T-helper 2 cell (primary cell): ENCODE data around the gene ANGPTL2.
"Not testable (repeated sequence)": the region's sequence is repeated elsewhere in the genome, so short reads cannot be mapped to it uniquely, and the experiment has no call there.

Experiments used
- DNase-seq, 5 experiments: peaks; one replicate each; pipeline versions ENCODE4 v3.0.0 to v3.0.0-alpha.2; 2012 to 2022
- total RNA-seq, 2 donors: gene quantifications; one replicate each; lab custom pipeline; 2026; lab: John Stamatoyannopoulos, UW

The ANGPTL2 gene, protein sequence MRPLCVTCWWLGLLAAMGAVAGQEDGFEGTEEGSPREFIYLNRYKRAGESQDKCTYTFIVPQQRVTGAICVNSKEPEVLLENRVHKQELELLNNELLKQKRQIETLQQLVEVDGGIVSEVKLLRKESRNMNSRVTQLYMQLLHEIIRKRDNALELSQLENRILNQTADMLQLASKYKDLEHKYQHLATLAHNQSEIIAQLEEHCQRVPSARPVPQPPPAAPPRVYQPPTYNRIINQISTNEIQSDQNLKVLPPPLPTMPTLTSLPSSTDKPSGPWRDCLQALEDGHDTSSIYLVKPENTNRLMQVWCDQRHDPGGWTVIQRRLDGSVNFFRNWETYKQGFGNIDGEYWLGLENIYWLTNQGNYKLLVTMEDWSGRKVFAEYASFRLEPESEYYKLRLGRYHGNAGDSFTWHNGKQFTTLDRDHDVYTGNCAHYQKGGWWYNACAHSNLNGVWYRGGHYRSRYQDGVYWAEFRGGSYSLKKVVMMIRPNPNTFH
- total RNA-seq = 0 to 0.07 reads per million in 2 donors

DNA sequence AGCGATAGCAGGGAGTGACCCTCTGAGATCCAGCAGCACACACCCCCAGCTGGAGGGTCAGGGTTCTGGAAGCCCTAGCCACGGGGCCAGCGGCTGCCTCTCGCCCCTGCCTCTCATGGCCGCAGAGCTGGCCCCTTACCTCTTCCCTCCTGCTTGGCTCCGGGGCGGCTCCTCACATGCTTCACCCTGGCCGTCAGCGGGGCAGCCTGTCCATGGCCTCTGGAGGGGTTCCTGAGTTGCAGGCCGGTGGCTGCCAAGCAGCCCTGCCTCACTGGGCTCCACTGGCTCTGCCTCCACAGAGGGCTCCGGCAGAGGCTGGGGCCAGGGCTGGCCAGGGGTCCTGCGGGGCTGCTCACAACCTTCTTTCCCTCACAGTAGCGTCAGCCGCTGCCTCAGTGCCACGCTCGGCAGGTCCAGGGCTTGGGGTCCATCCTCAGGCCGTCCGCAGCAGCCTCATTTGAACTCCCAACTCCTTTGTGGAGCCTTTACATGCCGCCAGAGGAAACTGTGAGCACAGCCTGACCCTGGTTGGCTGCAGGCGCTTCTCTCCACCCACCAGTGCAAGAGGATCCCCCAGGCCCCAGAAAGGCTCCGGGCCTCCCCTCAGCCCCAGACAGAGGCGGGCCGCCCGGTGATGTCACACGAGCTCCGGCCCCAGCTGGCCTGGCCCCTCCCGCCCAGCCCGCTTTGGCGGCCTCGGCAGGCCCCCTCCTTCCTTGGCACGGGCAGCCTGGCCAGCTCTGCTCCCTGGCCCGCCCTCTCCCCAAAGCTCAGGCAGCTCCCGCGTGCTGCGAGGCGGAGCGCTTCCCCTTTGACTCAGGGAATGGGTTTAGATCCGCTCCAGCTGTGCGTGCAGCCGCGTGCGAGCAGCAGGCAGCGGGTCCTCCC lies at the start of gene ANGPTL2:
ANGPTL2 (minus strand) TSS at position 460 of the 888 bp plus-strand sequence. CDS start 13,904 bp downstream, outside the sequence.
- DNase-seq = no peak

DNA sequence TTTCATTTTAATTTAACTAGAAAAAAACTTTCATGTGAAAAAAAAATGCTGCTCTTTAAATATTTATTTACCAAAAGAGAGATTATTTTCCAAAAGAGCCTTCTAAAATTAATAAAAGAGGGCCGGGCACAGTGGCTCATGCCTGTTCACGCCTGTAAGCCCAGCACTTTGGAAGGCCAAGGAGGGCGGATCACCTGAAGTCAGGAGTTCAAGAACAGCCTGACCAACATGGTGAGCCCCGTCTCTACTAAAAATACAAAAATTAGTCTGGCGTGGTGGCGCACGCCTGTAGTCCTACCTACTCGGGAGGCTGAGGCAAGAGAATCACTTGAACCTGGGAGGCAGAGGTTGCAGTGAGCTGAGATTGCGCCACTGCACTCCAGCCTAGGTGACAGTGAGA lies 48.9 kb upstream of the ANGPTL2 start:
- not testable (repeated sequence) for DNase-seq

DNA sequence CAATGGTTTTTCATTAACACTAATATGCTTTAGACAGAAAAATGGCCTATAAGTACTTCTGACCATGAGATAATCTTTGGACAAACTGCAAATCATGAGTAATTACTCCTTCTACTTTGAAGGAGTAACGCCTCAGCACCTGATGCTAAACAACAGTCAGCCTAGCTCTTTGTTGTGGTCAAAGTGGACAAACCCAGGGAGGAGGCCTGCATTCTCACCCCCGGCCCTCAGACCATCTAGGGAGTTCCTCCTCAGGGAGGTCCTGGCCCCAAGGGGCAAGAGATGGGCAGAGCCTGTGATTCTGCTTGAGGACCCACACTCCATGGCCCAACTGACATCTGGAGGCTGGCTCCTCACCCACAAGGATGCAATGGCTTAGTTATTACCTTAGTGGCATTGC lies 48.2 kb upstream of the ANGPTL2 start:
- DNase-seq = no peak

DNA sequence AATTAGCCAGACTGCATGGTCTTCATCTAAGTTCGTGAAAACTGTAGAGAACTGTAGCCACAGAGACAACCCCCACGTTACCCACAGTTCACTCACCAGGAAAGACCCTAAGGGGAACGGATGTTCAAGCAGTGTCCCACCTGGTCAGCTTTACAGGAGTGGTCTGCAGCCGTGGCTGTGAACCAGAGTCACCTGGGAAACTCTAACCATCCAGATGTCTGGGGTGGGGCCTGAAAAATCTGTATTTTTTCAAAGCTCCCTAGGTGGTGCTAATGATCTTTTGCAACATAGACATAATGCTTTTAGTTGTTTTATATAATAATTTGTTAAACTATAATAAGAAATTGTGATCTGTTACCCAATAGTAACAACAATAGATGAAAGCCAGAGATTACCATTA lies 47.7 kb upstream of the ANGPTL2 start:
- DNase-seq = no peak

DNA sequence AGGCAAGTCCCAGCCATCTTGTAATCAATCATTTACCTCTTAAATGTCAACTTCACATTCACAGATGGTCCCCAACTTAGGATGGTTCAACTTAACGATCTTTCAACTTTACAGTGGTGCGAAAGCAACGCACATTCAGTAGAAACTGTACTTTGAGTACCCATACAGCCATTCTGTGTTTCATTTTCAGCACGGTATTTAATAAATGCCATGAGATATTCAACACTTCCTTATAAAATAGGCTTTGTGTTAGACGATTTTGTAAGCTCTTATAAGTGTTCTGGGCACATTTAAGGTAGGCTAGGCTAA lies 47.1 kb upstream of the ANGPTL2 start:
- DNase-seq = no peak

DNA sequence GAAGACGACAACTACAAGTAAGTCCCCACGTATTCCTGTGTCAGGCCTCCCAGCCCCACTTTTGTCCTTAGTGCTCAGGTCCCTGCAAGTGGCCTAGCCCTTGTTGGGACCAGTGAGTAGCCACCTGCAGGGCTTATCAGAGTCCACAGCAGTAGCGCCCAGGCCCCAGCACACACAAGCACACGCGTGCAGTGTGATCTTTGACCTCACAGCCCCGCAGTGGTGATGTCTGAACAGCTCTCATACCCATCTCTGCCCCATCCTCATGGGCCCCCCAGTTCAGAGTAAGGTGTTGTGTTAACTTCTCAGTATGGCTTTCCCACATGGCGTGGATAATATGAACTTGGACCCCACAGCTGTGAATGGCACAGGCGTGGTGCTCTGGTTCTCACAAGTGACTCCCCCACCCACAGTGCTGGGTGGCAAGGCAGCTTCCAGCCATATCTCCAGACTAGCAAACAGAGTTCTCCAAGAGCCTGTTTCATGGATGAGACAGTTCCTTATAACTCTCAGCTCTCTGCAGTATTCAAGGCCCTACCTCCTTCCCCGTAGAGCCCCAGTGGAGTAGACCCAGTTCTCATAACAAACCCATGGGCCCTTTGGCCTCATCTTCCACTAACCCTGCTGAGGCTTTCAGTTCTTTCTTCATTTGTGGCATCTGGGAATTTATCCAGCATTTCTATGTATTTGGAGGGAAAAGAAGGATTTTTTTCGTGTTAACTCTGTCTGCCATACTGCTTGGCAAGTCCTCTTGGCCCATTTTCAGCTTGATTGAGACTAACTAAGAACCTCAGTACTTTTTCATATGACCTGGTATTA lies 46.5 kb upstream of the ANGPTL2 start:
- no peak for DNase-seq

DNA sequence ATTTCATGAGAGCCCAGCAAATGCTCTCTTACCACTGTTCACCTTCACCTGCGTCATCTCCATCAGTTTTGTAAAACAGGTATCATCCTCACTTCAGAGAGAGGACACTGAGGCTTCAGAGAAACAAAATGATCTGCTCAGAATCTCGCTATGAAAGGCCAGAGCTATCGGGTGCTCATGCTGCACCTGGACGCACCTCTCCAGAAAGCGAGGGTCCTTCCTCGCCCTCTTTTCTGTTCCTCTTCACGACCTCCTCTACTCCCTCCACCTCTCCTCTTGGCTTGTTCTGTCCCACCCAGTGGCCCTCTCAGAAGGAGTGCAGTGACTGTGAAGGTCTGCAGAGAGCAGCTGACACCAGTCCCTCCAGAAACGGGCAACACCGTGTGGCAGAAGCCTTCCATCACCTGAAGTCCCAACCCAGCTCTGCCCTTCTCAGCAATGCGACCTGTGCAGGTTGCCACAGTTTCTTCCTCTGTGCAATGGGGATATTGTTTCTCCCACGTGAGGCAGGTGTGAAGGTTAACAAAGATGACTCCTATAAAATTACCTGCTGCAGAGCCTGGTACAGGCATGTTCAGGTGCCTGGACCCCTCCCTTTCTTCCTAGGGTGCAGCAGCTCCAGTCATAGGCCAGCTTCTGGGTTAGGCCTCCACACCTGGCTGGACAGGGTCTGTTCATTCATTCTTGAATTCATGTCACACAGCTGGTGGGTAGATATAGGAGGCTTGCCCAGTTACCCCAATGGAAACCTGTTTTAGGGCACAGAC lies 45.3 kb upstream of the ANGPTL2 start:
- no peak for DNase-seq

DNA sequence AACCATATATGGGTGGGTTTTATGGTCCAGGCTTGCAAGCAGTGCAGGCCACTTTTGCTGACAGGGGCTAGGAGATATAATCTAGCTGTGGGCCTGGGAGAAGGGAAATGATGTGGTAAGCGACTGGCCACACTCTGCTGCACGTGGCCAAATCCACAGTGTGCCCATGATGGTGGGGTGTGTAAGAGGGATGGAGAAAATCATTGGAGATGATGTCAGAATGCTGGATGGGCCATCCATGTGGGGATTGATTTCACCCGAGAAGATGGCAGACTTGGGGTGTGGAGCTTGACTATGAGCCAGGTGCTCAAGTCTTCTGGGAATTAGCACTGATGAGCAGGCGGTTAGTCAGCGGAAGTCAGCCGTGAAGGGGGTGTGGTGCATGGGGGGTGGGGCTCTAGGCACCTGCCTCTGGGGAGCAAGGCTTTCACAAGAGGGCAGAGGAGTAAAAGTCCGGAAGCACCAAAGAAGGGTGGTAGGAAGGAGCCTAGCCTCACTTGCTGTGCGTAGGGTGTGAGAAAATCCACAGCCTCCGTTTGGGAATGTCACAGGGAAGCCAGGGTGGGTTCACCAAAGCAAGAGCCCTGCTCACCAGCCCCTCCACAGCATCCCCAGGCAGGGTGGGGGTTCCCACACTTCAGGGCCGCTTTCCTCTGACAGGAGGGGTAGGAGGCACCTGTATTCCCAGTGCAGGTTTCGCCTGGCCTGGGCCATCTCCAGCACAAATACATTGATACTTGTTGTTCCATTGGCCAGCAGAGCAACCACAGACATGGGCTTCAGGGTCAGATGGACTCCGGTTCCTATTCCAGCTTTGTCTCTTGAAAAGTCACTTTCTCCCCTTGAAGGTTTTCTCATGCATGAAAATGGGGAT lies 44.5 kb upstream of the ANGPTL2 start:
- DNase-seq = no peak

DNA sequence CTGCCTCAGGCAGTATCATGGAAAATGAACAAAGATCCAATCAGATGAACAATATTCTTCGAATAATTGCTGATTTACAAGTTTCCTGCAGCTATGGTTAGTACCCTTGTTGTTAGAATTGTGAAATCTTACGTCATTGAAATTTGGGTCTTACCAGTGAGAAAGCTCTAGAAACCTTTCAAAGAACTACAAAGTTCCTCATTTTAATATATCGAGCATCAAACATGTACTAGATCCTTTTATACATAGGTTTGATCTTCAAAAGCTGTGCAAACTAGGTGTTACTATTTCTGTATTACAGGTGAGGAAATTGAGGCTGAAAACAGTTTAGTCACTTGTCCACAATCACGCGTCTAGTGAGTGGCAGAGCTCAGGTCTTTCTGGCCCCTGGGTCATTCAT lies 43.7 kb upstream of the ANGPTL2 start:
- DNase-seq = no peak

DNA sequence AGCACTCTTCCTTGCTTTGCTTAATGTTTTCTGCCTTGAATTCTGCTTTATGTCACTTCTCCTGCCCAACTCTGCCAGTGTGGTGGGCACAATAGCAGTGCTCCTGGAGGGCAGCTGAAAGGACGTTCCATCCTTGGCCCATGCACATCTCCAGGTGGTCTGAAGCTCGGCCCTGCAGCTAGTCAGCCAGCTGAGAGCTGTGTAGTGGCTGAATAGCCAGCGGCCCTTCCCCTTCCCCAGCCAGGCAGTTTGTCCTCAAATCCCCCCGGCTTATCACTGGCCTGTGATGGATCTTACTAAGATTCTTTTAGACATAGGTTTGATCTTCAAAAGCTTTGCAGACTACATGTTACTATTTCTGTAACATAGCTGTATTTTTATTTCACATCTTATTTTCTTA lies 42.7 kb upstream of the ANGPTL2 start:
- DNase-seq = no peak

DNA sequence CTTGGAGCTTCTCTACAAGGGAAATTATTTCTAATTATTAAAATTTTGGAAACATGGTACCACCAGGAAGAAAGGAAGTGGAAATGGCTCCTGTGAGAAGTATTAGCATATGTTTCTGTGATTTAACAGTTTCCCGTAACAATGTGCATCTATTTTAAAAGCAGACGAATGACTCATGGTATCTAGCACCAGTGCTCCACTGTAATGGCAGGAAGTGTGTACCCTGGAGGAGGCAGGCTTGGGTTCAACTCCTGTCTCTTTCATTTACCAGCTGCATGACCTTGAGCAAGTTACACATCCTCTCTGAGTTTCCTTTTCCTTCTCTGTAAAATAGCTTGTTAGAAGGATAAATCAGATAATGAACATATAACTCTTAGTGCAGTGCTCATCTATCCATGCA lies 41.0 kb upstream of the ANGPTL2 start:
- DNase-seq = peak in 1 of 5 experiments; percentile 74

DNA sequence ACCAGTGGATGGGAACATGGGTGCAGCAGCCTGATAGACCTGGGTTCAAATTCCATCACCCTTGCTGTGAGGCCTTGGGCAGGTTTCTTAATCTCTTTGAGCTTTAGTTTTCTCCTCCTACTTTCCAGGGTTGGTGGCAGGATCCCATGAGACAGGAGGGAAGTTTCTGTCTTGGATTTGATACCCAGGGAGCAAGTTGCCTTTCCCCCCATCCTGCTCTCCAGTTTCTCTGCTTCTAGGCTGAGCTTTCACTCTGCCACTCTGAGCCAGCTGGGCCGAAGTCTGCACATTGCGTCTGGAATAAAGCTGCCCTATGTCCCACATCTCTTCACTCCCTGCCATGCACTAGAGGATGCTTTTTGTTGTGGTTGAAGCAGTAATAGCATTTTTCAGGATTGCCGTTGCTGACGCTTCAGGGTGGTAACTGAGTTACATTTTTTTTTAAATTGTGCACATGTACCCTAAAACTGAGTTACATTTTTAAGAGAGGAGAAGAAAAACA lies 40.5 kb upstream of the ANGPTL2 start:
- no peak for DNase-seq

DNA sequence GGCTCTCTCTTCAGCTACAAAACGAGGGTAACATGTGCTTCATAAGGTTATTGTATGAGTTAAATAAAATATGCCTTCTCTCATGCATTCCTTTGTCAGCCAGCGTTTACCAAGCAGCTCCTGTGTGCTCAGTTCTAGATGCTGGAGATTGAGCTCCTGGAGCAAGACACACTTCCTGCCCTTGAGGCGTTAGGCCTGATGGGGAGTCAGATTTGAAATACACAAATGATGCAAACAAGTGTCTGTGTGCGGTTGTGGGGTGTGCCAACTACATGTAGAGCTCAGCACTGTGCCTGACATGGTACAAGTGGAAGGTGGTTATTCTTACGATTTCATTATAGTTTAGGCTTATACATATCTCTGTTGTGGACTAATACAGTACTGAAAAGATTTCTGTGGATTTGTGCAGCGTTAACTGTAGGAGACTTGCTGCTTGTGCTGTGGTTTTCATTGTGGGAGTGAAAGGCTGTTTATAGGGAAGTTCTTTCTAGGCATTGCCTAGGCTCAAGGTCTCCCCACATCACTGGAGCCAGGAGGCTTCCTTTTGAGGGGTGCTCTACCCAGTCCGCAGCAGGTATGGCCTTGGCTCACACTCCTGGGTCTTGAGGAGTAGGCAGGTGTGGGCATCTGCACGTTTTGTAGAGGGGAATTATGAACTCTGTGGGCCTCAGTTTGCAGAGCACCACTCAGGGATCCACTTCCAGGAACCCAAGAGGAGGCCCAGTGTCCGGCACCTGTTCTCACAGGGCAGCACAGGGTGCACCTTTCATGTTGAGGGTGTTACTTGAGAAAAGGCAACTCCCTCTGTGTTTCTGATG lies 39.8 kb upstream of the ANGPTL2 start:
- DNase-seq = peak in 1 of 5 experiments; percentile 98

DNA sequence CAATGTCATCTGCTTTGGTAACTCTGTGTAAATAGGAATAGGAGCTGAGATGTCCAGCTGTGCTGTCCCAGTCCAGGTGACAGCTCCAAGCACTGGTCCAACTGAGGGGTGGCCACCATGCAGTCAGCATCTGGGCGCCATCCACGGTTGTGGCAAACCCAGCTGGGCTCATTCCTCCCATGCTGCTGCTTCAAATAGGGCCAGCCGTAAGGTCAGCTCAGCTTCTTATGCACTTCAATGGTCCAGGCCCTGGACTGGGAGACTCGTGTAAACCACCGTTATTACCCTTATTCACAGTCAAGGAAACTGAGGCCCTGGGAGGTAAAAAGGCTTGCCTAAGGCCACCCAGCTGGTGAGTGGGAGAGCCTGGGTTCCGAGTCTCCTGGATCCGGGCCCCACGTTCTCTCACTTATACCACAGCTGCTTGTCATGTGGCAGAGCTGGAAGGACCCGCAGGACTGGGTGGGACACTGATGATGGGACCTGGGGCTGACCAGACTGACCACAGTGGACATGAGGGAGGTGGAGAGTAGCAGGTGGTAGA lies 38.7 kb upstream of the ANGPTL2 start:
- DNase-seq = no peak

DNA sequence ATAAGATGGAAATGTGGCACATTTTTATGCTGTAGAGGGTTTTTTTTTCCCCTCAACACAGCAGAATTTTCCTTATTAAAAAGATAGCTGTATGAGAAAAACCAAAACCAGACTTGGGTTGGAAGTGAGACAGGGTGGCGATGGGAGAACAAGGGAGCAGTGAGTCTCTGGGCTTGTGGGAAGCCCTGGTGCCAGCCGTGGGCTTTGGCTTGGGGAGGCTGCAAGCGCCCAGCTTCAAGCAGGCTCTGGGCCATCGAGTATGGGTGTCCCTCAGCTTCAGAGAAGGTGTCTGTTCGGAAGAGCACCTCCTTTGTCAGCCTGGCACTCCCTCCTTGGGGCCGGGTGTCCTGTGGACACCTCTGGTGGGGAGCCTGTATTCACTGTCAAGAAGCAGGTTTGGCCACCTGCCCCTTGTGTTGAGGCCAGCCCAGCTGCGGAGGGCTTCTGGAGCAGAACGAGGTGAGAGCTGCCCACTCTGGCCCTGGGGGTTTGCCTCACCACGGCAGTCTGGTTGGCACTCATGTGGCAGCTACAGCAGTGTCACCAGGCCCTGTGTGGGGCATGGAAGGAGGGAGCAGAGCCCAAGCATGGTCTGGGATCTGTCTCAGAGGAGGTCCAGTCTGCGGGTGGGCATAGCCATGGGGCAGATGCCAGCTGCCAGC lies 37.6 kb upstream of the ANGPTL2 start:
- DNase-seq = no peak

DNA sequence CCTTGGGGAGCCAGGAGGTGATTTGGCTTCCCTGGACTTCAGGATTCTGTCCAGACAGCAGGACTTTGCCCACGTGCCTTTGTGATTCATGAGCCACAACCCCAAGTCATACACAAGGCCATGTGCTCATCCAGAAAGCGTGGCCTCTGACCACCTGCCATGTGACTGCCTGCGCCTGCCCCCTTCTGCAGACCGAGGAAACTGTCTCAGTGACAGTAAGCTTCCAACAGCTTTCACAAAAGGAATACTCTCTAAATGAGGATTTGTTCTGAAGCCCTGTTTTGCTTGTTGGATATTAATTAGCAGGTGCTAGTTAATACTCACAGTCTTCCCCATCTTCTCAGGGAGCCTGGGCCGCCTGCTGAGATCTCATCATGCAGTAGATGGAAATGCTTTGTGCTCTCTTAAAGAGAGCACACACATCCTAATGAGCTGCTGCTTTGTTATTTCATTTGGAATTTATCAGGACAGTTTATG lies 36.9 kb upstream of the ANGPTL2 start:
- peak in 1 of 5 experiments; percentile 9 for DNase-seq

DNA sequence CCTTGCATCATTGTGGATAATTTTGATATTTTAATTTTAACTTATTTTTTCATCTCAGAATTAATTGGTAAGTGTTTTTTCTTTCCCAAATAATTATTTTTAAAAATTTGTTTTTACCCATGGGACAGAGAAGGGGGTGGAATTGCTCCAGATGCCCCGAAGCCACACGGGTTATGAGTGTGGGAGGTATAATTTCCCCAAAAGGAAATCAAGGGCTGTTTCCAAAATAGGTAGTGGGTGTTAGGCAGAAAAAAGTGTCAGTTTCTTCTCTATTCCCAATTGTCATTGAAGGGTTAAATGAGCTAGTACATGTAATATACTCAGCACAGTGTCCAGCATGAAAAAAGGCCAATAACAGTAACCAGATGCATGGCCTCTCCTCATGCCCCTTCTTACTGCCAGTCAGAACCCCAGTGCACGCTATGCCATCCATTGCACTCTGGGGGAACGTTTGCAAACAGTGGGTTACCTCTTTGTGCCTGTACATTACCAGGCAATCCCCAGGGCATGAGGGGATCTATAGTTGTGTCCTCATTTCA lies 36.4 kb upstream of the ANGPTL2 start:
- no peak for DNase-seq

DNA sequence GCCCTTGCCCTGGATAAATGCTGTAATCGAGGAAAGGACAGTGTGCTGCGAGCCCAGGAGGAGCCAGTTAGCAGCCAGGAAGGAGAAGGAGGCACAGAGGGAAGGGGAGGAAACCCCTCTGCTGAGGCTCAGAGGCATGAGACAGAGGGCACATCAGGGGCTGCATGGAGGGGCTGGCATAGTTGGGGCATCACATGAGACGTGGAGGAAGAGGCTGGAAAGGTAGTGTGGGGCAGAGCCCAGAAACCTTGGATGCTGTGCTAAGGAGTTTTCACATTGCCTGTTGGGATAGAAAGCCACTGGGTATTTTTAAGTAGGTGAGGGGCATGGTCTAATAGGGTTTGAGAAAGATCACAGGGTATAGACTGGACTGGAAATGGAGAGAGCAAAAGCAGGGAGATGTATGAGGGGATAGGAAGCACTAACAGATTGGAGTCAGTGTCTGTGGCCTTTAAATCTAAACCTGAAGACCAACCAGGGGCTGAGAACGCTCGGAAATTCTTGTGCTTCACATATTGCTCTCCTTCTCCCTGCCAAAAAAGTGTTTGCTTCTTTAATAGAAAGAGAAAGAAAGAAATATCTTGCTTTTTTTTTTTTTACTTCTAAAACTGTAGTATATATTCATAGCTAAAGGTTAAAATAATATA lies 33.0 kb upstream of the ANGPTL2 start:
- DNase-seq = no peak
